ENCODE results near the gene SASH3.

- TF ChIP-seq GABPA (IDR thresholded peaks at IDR 0.05; ENCODE audit: low read depth) (no peak), CTCF (IDR thresholded peaks at IDR 0.05) (no peak), RAD21 (IDR thresholded peaks at IDR 0.05; ENCODE audit: low read length) (no peak), USF1 (IDR thresholded peaks at IDR 0.05; ENCODE audit: borderline replicate concordance, low read depth) (no peak), CHD2 (IDR thresholded peaks at IDR 0.05; ENCODE audit: low read length, partially characterized antibody) (no peak), POLR2AphosphoS5 (IDR thresholded peaks at IDR 0.05; ENCODE audit: low read depth, low read length) (no peak), NFIC (IDR thresholded peaks at IDR 0.05; ENCODE audit: borderline replicate concordance) (no peak), SIN3A (IDR thresholded peaks at IDR 0.05; ENCODE audit: borderline replicate concordance, low read depth, low read length) (no peak)
Observed at GRCh38 chrX:129731228-129731627, 48.5 kb upstream of the SASH3 start.
